MM.1S (cell line): ENCODE results near the gene KRTAP5-5.

ENCODE experiments used
- EZH2 ChIP-seq: fragments of 300-600 bp; sonication (generic); optimal IDR thresholded peaks from 2 replicates; pipeline ENCODE3; 2017; ENCODE audit warnings: low read depth, mild to moderate bottlenecking, antibody characterized with exemption, low read length, mixed read lengths
- EZH2phosphoT487 ChIP-seq: fragments of 300-600 bp; sonication (generic); IDR thresholded peaks from 2 replicates; pipeline ENCODE4 v1.6.1; 2018; ENCODE audit warnings: antibody characterized with exemption, low read length

- TF ChIP-seq EZH2 (no peak), EZH2phosphoT487 (no peak)
These were observed 20.7 kb downstream of the KRTAP5-5 start for GRCh38 chr11:1650034-1650917.
